Mucosa of descending colon (tissue), 3 donors: ENCODE data around the gene MAP3K2. TPM values are rescaled to one million over a fixed set of nuclear protein-coding genes. Genes with fewer than 3 reads are reported as not detected.

ENCODE experiments used
- ATAC-seq: fragments of 200-7000 bp; cut with Tn5 transposase; one replicate; pipeline ENCODE4 v1.9.1; 2020; ENCODE audit warnings: mild to moderate bottlenecking, moderate library complexity
- DNase-seq, 3 donors: peaks; one replicate each; pipeline ENCODE4 v3.0.0-alpha.2; 2020
- H3K36me3 ChIP-seq: fragments of 200-600 bp; one replicate; pipeline ENCODE4 v1.8.0; 2021; ENCODE audit warnings: low read depth, mild to moderate bottlenecking
- H3K4me1 ChIP-seq: fragments of 200-600 bp; one replicate; pipeline ENCODE4 v1.8.0; 2021; ENCODE audit warnings: low read depth, mild to moderate bottlenecking
- H3K4me3 ChIP-seq: fragments of 200-600 bp; one replicate; pipeline ENCODE4 v1.8.0; 2021; ENCODE audit warnings: mild to moderate bottlenecking
- H3K9me3 ChIP-seq: fragments of 200-600 bp; one replicate; pipeline ENCODE4 v1.8.0; 2021; ENCODE audit warnings: mild to moderate bottlenecking
- intact Hi-C, 2 donors: fragments of 100-400 bp; cut with DNase I in 1 of 2; cut with micrococcal nuclease in 1 of 2; formaldehyde crosslinking; loops; one replicate each; pipeline versions ENCODE4 v1.11.0 to v1.11.1; 2022; cut with DNase I, micrococcal nuclease
- total RNA-seq, 3 donors: library from RNA; stranded (reverse); fragmentation: NEBNext Ultra II Directional in 2 of 3; extraction: Animal tissue kit (Norgen Biotek cat#: 25700) in 2 of 3; gene quantifications; one replicate each; pipeline versions ENCODE4 v1.2.1 to v1.2.4, GENCODE V29; 2021 to 2023
- TF ChIP-seq, protein P1 (sequence below): fragments of 200-600 bp; IDR thresholded peaks from one replicate; pipeline ENCODE4 v1.8.0; 2022; ENCODE audit warnings: antibody characterized with exemption, mild to moderate bottlenecking
- donor health status: DM: no; HTN: no; CAD: no; lungs with moderate emphysema.
- donor health status: DM: no; HTN: no; CAD: no.
- donor health status: DM: no; HTN: yes; CAD: no.

The MAP3K2 gene
- total RNA-seq, 3 donors from 2014 or later: 71.8 to 80.6 (median 77.1) TPM

- peaks cover 19% of the 10 kb centered on the region for H3K36me3 ChIP-seq
- no peaks in the 10 kb centered on the region for H3K4me1 ChIP-seq
- DNase-seq: no peak
- intact Hi-C loops: no loop called here
- no peaks in the 10 kb centered on the region for H3K9me3 ChIP-seq
- ATAC-seq: no peak
- TF ChIP-seq, protein P1, sequence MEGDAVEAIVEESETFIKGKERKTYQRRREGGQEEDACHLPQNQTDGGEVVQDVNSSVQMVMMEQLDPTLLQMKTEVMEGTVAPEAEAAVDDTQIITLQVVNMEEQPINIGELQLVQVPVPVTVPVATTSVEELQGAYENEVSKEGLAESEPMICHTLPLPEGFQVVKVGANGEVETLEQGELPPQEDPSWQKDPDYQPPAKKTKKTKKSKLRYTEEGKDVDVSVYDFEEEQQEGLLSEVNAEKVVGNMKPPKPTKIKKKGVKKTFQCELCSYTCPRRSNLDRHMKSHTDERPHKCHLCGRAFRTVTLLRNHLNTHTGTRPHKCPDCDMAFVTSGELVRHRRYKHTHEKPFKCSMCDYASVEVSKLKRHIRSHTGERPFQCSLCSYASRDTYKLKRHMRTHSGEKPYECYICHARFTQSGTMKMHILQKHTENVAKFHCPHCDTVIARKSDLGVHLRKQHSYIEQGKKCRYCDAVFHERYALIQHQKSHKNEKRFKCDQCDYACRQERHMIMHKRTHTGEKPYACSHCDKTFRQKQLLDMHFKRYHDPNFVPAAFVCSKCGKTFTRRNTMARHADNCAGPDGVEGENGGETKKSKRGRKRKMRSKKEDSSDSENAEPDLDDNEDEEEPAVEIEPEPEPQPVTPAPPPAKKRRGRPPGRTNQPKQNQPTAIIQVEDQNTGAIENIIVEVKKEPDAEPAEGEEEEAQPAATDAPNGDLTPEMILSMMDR: no peak
- no peak overlapping the region for H3K4me3 ChIP-seq
Observed at GRCh38 chr2:127277028-127277427, 110.7 kb downstream of the MAP3K2 start.

- TF ChIP-seq, protein P1: no peak
- DNase-seq (no peak), ATAC-seq (no peak)
- intact Hi-C loops: no loop called here
- Histone ChIP-seq H3K4me1 (no peaks in the 10 kb centered on the region), H3K9me3 (no peaks in the 10 kb centered on the region), H3K36me3 (peaks cover 19% of the 10 kb centered on the region), H3K4me3 (no peak overlapping the region)
Observed at GRCh38 chr2:127275789-127276188, 112.0 kb downstream of the MAP3K2 start.

DNA sequence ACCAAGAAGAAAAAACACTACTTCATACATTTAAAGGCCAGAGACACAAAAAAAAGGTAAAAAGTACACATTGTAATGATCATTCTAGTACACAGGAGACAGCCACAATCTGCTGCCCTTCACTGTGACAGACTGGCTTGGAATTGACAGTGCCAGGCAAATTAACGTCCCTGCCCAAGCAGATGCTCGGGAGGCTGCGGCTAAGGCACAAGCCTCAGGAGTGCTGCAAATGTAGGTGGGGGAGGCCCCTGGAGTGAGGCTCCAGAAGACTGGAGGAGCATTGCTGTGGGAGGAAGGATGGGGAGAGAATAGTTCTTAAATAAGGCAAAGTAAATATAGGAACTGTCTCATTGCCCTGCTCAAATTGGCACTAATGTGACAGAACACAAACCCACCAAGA, 112.4 kb downstream of the MAP3K2 start:
- TF ChIP-seq, protein P1: no peak
- H3K4me1 ChIP-seq: no peaks in the 10 kb centered on the region
- no peaks in the 10 kb centered on the region for H3K9me3 ChIP-seq
- ATAC-seq: no peak
- DNase-seq: no peak
- peaks cover 18% of the 10 kb centered on the region for H3K36me3 ChIP-seq
- intact Hi-C loops: no loop called here
- no peak overlapping the region for H3K4me3 ChIP-seq

GRCh38 chr2:127270663-127271062, 117.1 kb downstream of the MAP3K2 start:
- peak; percentile 27 for ATAC-seq
- Histone ChIP-seq H3K9me3 (no peaks in the 10 kb centered on the region), H3K4me3 (no peak overlapping the region), H3K4me1 (no peaks in the 10 kb centered on the region), H3K36me3 (peaks cover 10% of the 10 kb centered on the region)
- intact Hi-C loops: no loop called here
- TF ChIP-seq, protein P1: no peak
- no peak for DNase-seq

DNA sequence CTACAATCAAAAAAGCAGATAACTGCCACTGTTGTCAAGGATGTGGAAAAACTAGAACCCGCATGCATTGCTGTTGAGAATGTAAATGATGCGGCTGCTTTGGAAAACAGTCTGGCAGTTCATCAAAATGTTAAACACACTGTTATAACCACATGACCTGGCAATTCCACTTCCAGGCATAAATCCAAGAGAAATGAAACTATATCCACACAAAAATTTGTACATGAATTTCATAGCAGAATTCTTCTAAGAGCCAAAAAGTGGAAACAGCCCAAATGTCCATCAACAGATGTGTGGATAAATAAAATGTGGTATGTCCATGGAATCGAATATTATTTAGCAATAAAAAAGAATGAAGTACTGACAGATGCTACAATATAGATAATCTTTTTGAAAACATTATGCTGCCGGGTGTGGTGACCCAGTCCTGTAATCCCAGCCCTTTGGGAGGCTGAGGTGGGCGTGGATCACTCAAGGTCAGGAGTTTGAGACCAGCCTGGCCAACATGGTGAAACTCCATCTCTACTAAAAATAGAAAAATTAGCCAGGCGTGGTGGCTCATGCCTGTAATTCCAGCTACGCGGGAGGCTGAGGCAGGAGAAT, 125.9 kb downstream of the MAP3K2 start:
- Histone ChIP-seq H3K4me3 (no peak overlapping the region), H3K36me3 (no peaks in the 10 kb centered on the region), H3K9me3 (no peaks in the 10 kb centered on the region), H3K4me1 (no peaks in the 10 kb centered on the region)
- intact Hi-C loops: no loop called here
- DNase-seq: no peak
- ATAC-seq: no peak
- TF ChIP-seq, protein P1: no peak

DNA sequence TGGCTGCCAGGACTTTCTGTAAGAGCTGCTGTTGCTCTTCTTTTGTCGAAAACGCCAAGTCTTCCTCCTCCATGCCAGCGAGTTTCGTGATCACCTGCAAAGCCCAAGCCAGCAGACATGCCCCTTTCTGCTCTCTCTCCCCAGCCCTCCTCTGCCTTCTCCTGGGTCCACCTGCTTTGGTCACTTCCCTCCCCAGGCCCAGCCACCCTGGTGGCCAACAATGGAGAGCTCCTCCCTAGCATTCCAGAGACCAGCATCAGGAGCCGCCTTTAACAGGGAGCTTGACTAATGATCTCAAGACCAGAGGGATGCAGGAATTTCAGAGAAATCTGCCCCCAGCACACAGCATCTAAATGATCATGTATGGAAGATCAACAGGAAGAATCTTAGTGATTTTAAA, 128.4 kb downstream of the MAP3K2 start:
- Histone ChIP-seq H3K4me3 (no peak overlapping the region), H3K9me3 (no peaks in the 10 kb centered on the region), H3K4me1 (no peaks in the 10 kb centered on the region), H3K36me3 (no peaks in the 10 kb centered on the region)
- intact Hi-C loops: no loop called here
- no peak for ATAC-seq
- TF ChIP-seq, protein P1: no peak
- DNase-seq: no peak
